OCI-LY1 (cell line): ENCODE results near the gene RCAN2.

ENCODE experiments used
- H2AFZ ChIP-seq: fragments of 200-600 bp; sonication (generic), shearing (Covaris generic); 2 replicates; pipeline ENCODE4 v1.6.0; 2014; ENCODE audit warnings: antibody characterized with exemption, mild to moderate bottlenecking, low read length
- H3F3A ChIP-seq: fragments of 200-600 bp; sonication (generic), shearing (Covaris generic); 2 replicates; pipeline ENCODE4 v1.6.0; 2014; ENCODE audit warnings: mild to moderate bottlenecking, antibody characterized with exemption, low read length, moderate library complexity; ENCODE audit not compliant: insufficient read depth
- H3K27ac ChIP-seq: fragments of 200-600 bp; sonication (generic); 2 replicates; pipeline ENCODE4 v1.5.1; 2014; ENCODE audit warnings: low read length, mixed run types, mild to moderate bottlenecking, low read depth; ENCODE audit not compliant: poor library complexity, severe bottlenecking
- H3K27me3 ChIP-seq: fragments of 200-600 bp; sonication (generic); 2 replicates; pipeline ENCODE4 v1.6.0; 2014; ENCODE audit warnings: antibody characterized with exemption, mild to moderate bottlenecking, low read length, moderate library complexity; ENCODE audit not compliant: insufficient read depth
- H3K36me3 ChIP-seq: fragments of 200-600 bp; sonication (generic); 2 replicates; pipeline ENCODE4 v1.6.1; 2014; ENCODE audit warnings: mild to moderate bottlenecking, antibody characterized with exemption, low read length, moderate library complexity, mixed read lengths; ENCODE audit not compliant: insufficient read depth
- H3K4me1 ChIP-seq: fragments of 200-600 bp; sonication (generic); 2 replicates; pipeline ENCODE4 v1.5.1; 2014; ENCODE audit warnings: mild to moderate bottlenecking, low read length, moderate library complexity; ENCODE audit not compliant: insufficient read depth, severe bottlenecking
- H3K4me2 ChIP-seq: fragments of 200-600 bp; sonication (generic), shearing (Covaris generic); 2 replicates; pipeline ENCODE4 v1.6.1; 2014; ENCODE audit warnings: low read length
- H3K4me3 ChIP-seq: fragments of 200-600 bp; sonication (generic); 2 replicates; pipeline ENCODE4 v1.5.1; 2014; ENCODE audit warnings: low read length, low read depth, mild to moderate bottlenecking, mixed read lengths; ENCODE audit not compliant: poor library complexity, severe bottlenecking
- H3K79me2 ChIP-seq: fragments of 200-600 bp; shearing (Covaris generic); 2 replicates; pipeline ENCODE4 v1.6.1; 2016; ENCODE audit warnings: mixed run types, low read length, mixed read lengths; ENCODE audit not compliant: insufficient read depth
- H3K9ac ChIP-seq: fragments of 200-600 bp; sonication (generic), shearing (Covaris generic); 2 replicates; pipeline ENCODE4 v1.6.1; 2014; ENCODE audit warnings: mild to moderate bottlenecking, low read length, mixed read lengths
- H3K9me2 ChIP-seq: fragments of 200-600 bp; sonication (generic), shearing (Covaris generic); 2 replicates; pipeline ENCODE4 v1.6.1; 2014; ENCODE audit warnings: low read depth, mild to moderate bottlenecking, low read length, mixed read lengths
- H3K9me3 ChIP-seq: fragments of 200-600 bp; shearing (Covaris generic); 2 replicates; pipeline ENCODE4 v1.6.1; 2014; ENCODE audit warnings: low read length, mixed read lengths
- H4K20me1 ChIP-seq: fragments of 200-600 bp; sonication (generic), shearing (Covaris generic); 2 replicates; pipeline ENCODE4 v1.6.0; 2016; ENCODE audit warnings: mild to moderate bottlenecking, low read length; ENCODE audit not compliant: insufficient read depth
- CTCF ChIP-seq: fragments of 200-600 bp; sonication (generic), shearing (Covaris generic); IDR thresholded peaks from 2 replicates; pipeline ENCODE4 v1.5.1; 2017; ENCODE audit warnings: mild to moderate bottlenecking, antibody characterized with exemption, low read length, moderate library complexity, mixed read lengths
- EZH2 ChIP-seq: fragments of 200-600 bp; sonication (generic), shearing (Covaris generic); IDR thresholded peaks from 2 replicates; pipeline ENCODE4 v1.8.0; 2017; ENCODE audit warnings: borderline replicate concordance, mixed run types, mild to moderate bottlenecking, antibody characterized with exemption, low read length, moderate library complexity, mixed read lengths

RCAN2 gene

GRCh38 chr6:46189726-46190125, 301.5 kb downstream of the RCAN2 start:
- H3K27ac ChIP-seq: no peak overlapping the region
- H3K9me2 ChIP-seq: no peaks in the 10 kb centered on the region
- no peaks in the 10 kb centered on the region for H3K9me3 ChIP-seq
- no peak overlapping the region for H3K4me2 ChIP-seq
- no peaks in the 10 kb centered on the region for H3K27me3 ChIP-seq
- no peaks in the 10 kb centered on the region for H3F3A ChIP-seq
- H3K79me2 ChIP-seq: no peaks in the 10 kb centered on the region
- H2AFZ ChIP-seq: no peak overlapping the region
- no peaks in the 10 kb centered on the region for H4K20me1 ChIP-seq
- no peaks in the 10 kb centered on the region for H3K4me1 ChIP-seq
- no peak overlapping the region for H3K4me3 ChIP-seq
- H3K36me3 ChIP-seq: no peaks in the 10 kb centered on the region
- TF ChIP-seq EZH2 (no peak), CTCF (no peak)
- H3K9ac ChIP-seq: no peak overlapping the region

GRCh38 chr6:46186583-46186982, 304.7 kb downstream of the RCAN2 start:
- no peaks in the 10 kb centered on the region for H3K9me2 ChIP-seq
- H3K27ac ChIP-seq: no peak overlapping the region
- H2AFZ ChIP-seq: no peak overlapping the region
- H3F3A ChIP-seq: no peaks in the 10 kb centered on the region
- H3K36me3 ChIP-seq: no peaks in the 10 kb centered on the region
- H4K20me1 ChIP-seq: no peaks in the 10 kb centered on the region
- no peaks in the 10 kb centered on the region for H3K4me1 ChIP-seq
- no peaks in the 10 kb centered on the region for H3K9me3 ChIP-seq
- no peak for TF ChIP-seq CTCF
- no peaks in the 10 kb centered on the region for H3K79me2 ChIP-seq
- peaks cover 5% of the 10 kb centered on the region; the same call in 1 of the 2 replicates for H3K27me3 ChIP-seq
- no peak overlapping the region for H3K4me3 ChIP-seq
- H3K9ac ChIP-seq: no peak overlapping the region
- no peak overlapping the region for H3K4me2 ChIP-seq

GRCh38 chr6:46184114-46184513, 307.1 kb downstream of the RCAN2 start:
- no peaks in the 10 kb centered on the region for H3K79me2 ChIP-seq
- no peak overlapping the region for H2AFZ ChIP-seq
- no peaks in the 10 kb centered on the region for H3K9me3 ChIP-seq
- H3K27me3 ChIP-seq: peaks cover 5% of the 10 kb centered on the region; the same call in 1 of the 2 replicates
- no peak overlapping the region for H3K27ac ChIP-seq
- no peak overlapping the region for H3K4me3 ChIP-seq
- TF ChIP-seq EZH2 (no peak), CTCF (no peak)
- no peaks in the 10 kb centered on the region for H3F3A ChIP-seq
- H3K9ac ChIP-seq: no peak overlapping the region
- no peaks in the 10 kb centered on the region for H4K20me1 ChIP-seq
- H3K36me3 ChIP-seq: no peaks in the 10 kb centered on the region
- no peaks in the 10 kb centered on the region for H3K9me2 ChIP-seq
- no peak overlapping the region for H3K4me2 ChIP-seq
- H3K4me1 ChIP-seq: no peaks in the 10 kb centered on the region
